NCI-H2196 (cell line): ENCODE data around the gene RABGAP1L.
"Not testable (repeated sequence)": the region's sequence is repeated elsewhere in the genome, so short reads cannot be mapped to it uniquely, and the experiment has no call there.

Experiments
- DNase-seq: peaks from one replicate; lab custom pipeline; 2025; ENCODE audit not compliant: unreplicated experiment; lab: John Stamatoyannopoulos, UW

The RABGAP1L gene

DNA sequence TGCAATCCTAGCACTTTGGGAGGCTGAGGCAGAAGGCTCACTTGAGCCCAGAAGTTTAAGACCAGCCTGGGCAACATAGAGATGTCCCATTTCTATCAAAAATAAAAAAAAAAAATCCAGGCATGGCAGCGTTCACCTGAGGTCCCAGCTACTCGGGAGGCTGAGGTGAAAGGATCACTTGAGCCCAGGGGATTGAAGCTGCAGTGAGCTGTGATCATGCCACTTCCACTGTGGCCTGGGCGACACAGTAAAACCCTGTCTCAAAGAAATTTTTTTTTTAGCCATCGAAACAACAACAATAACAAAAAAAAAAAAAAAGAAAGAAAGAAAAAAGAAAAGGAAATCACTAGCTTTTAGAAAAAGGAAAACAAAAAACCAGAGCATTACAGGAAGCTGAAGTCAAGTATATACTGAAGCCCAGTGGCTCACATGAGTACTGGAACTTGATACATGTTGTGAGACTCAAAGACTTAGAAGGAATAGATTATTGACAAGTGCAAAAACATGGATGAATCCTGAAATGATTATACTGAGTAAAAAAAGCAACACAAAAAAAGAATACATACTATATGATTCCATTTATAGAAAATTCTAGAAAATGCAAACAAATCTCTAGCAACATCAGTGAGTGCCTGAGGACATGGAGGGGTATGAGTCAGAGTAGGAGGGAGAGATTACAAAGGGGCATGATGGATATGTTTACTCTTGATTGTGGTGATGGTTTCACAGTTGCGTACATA, 6.1 kb upstream of the RABGAP1L start:
- no peak for DNase-seq

DNA sequence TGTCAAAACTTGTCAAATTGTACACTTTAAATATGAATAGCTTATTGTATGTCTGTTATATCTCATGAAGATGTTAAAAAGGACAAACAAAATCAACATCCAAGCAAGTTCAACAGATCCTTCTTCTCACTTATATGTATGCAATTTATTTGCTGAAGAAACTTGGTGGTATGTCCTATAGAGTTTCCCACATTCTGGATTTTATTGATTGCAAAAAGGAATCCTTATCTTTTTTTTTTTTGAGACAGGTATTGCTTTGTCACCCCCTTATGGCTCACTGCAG, 5.6 kb upstream of the RABGAP1L start:
- no peak for DNase-seq

DNA sequence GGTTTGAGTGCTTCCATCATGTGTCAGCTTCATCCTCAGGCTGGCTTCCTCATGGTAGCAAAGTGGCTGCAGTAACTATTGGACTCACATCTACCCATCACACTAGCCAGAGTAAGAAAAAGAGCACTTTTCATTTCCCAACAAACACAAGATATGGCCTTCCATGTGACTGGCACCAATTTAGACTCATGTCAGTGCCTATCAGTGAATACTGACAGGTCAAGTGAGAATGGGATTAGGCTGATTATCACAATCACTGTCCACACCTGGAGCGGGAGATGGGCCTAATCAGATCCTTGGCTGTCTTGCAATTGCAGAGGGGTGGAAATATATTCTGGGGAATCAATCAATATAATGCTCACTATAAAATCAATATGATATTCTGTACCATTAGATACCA, 2.9 kb upstream of the RABGAP1L start:
- DNase-seq: no peak

DNA sequence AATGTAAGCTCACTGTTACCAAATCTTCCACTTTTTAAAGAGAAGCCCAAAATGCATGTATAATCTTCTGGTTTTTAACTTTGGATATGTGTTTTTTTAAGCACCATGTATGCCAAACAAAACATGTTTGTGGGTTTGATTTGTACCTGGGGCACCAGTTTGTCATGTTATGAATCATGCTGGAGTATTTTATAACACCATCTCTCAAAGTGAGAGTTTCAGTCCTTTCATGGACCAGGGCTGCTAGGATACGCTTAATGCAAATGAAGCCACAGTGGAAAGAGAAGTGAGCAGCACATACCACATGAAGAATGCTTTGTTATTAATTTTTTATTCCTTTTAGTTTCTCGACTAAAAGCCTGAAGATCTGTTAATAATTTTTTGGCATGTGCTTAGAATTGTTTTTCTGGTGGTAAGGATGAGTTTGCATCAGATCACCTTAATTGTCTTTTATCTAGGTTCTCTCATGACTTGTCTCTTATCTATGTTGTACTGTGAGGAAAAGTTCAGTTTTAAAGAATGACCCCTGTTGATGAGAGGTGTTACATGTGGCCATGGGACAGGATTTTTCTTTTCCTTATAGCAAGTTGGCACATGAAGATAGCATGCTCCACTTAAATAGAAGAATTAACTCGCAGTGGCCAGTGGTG, 2.0 kb upstream of the RABGAP1L start:
- no peak for DNase-seq

DNA sequence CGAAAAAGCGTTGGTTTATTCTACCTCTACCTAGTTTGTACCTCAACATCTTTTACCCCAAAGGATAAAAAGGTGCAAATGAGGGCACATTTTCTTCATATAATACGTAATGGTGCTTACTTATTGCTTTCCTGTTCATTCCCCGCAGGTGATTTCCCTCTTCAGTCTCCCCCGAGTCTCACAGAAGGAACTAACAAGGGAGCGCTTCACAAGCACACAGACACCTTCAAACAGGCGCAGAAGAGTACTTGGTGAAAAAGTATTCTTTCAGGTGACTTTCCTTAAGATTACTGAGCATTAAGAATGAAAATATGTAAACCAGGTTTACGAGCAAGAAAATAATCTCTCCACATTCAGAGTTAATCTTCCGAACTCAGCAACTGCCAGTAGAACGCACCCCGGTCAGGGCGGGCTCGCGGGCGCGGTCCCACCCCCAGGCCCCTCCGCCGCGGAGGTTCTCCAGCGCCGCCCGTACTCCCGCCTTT, 511 bp upstream of the RABGAP1L start:
- DNase-seq: no peak

DNA sequence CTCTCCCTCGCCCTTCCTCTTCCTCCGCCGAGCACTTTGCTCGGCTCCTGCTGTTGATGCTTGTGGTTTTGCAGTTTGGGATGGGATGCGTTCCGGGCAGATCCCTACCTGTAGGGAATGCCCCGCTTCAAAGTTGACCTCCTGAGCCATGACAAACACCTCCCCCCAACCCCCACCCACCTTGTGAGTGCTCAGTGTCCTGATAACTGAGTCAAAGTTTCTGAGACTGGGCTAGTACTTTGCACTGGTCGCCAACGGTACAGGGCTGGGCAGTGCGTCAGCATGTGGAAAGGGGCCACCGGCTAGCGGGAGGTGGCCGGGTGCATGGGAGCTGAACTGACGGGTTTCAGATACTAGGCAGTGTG, 771 bp downstream of the RABGAP1L start:
- no peak for DNase-seq

DNA sequence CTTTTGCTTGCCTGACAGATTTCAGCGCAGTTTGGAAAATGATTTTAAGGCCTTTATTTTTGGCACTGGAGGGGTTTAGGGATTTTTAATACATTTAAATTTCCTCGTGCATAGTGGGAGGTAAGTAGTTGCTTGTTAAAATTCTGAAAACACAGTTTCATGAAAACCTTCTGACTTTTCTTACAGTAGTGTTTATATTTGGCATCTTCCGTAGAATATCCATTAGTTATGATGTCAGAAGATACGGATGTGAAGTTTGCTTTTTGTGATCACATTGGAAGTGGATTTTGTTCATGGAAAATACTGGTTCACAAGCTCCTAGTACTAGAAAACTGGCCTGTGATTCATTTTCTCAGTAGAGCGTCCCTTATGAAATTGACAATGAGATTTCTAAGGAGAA, 1.3 kb downstream of the RABGAP1L start:
- DNase-seq: no peak

DNA sequence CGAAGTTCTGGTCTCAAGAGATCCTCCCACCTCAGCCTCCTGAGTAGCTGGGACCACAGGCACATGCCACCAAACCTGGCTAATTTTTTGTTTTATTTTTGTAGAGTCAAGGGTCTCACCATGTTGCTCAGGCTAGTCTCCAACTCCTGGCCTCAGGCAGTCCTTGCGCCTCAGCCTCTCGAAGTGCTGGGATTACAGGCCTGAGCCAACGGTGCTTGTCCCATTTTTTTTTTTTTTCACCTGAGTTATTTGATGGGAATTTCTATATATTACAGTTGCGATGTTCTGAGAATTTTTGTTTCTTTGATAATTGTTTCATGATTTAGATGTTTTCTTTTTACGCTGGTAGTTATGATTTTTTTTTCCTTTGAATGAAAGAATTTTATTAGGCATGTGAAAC, 2.5 kb downstream of the RABGAP1L start:
- no peak for DNase-seq

DNA sequence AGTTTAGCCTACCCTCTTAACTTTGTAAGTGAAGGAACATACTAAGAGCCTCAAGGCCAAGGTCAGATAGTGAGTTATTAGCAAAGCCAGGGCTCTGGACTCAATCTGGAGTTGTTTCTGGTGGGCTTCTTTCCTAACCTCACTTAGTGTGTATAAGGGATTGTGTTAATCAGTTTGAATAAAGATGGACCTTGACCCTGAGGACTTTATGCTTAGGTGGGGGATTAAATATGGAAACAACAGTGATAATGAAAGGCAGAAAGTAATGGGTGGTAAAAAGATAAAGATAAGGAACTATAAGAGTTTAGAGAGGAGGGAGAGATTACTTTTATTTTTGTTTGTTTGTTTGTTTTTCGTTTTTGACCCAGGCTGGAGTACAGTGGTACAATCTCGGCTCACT, 5.5 kb downstream of the RABGAP1L start:
- no peak for DNase-seq

DNA sequence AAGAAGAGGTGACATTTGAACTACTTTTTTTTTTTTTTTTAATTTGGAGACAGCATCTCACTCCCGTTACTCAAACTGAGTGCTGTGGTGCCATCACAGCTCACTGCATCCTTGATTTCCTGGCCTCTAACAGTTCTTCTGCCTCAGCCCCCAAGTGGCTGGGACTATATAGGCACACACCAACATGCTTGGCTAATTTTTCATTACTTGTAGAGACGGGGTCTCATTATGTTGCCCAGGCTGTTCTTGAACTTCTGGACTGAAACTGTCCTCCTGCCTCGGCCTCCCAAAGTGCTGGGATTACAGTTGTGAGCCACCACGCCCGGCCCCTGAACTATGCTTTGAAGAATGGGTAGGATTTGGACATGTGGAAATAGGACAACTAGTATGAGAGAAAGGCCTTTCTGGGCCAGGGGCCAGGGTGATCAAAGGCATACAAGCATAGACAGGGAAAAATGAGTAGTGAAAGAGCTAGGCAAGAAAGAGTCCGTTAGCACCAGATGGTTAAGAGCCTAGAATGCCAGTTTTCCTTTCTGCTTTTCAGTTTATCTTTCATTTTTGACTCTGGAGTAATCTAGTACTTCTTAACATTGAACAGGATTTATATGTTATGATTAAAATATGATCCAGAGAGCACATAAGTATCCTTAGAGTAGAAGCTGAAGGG, 6.3 kb downstream of the RABGAP1L start:
- DNase-seq: no peak

DNA sequence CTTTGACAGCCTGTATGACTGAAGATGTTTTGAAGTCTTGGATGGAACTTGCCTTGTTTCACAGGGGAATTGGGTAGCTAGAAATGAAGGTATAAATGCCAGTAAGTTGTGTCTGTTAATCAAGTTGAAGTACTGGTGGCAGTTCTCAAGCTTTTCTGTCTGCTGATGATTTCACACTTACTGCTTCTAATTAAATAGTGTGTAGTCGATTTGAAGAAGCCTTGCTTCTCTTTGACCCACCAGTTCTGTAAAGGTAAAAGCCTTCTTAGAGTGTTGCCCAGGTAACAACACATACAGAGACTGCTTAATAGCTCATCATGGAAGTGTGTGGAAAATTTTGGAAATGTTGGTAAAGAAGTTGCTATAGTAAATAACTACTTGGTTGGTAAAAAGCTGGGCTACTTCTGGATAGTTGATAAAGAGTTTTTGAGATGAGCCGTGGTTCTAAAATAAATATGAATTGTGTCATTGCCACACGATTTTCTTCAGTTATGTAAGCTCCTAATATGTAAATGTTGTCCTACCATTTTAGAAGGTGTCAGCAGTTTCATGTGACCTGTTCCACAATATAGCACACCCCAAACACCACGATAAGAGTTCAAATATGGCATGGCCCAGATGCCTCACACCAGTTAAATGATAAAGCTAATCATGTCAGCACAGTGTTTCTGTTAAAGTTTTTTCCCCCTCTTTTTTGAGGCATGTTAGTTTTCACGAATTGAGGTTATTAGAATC, 7.4 kb downstream of the RABGAP1L start:
- DNase-seq: no peak

DNA sequence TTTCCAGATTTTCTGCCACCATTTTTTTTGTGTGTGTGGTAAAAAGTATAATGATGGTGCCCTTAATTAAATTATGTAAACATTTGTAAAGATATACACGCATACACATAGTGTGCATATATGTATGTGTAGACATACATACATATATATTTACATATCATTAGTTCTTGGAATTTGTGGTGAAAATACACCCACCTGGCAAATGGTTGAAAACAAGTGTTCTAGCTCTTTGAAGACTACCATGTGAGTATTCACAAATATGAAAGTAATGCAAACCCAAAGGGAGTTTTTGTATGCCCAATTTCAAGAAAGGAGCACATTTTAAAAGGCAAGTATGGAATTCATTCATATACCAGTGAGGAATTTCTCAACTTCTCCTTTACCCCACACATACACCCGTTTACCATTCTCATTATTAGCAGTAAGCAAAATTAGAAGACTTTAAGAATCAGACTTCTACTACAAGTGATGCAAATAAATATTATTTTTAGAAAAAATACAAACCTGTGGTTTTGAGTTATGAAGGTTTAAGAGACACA, 8.0 kb downstream of the RABGAP1L start:
- no peak for DNase-seq

DNA sequence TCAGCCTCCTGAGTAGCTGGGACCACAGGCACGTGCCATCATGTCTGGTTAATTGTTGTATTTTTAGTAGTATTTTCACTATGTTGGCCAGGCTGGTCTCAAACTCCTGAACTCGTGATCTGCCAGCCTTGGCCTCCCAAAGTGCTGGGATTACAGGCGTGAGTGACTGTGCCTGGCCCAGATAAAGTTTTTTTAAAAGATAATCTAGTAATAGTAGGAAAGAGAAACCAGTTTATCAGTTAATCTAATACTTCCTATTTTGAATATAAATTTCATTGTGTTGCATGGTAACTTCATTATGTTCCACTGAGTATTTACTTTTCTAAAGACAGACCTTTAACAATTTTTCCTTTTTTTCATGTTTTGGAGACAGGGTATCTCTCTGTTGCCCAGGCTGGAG, 10.0 kb downstream of the RABGAP1L start:
- DNase-seq: no peak

DNA sequence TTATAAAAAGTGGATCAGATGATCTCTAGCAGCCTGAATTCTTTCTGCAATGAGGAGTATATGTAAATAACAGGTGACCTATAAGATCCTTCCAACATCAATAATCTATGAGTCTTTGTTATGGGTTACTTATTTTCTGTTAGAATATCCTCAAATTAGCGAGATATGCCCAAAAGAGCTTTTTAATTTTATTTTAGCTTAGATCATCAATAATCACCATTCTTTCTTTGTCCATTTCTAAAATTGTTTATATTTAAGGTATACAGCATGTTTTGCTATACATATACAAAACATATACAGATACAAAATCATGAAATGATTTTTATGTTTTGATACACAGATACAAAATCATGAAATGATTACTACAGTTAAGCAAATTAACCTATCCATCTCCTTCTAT, 11.8 kb downstream of the RABGAP1L start:
- no peak for DNase-seq

DNA sequence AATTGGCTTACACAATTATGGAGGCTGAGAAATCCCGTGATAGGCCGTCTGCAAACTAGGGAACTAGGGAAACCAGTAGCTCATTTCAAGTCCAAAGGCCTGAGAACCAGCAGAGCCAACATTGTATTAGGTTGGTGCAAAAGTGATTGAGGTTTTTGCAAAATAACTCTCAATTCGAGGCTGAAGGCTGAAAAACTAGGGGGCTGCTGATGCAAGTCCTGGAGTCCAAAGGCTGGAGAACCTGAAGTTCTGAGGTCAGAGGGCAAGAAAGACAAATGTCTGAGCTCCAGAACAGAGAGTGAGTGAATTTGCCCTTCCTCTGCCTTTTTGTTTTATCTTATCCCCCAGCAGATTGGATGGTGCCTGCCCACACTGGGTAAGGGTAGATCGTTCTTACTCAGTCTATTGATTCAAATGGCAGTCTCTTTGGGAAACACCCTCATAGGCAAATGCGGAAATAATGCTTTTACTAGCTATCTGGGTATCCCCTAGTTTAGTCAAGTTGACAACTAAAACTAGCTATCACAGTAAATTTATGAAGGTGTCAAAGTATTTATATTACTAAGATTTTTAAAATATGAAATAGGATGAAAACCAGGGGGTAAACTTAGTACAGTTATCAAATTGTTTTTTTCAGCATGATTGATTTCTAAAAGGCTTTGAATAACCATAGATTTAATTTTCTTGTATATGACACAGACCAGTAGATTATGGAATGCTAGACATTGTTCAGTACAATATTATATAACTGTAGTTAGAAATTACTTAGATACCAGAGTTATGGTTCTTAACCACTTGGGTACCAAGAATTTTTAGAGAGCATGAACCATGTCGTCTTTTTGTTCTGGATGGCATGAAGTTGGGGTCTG, 15.4 kb downstream of the RABGAP1L start:
- no peak for DNase-seq

DNA sequence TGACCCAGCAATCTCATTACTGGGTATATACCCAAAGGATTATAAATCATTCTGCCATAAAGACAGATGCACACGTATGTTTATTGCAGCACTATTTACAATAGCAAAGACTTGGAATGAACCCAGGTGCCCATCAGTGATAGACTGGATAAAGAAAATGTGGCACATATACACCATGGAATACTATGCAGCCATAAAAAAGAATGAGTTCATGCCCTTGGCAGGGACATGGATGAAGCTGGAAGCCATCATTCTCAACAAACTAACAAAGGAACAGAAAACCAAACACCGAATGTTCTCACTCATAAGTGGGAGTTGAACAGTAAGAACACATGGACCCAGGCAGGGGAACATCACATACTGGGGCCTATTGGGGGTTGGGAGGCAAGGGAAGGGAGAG, 19.1 kb downstream of the RABGAP1L start:
- DNase-seq: not testable (repeated sequence)

DNA sequence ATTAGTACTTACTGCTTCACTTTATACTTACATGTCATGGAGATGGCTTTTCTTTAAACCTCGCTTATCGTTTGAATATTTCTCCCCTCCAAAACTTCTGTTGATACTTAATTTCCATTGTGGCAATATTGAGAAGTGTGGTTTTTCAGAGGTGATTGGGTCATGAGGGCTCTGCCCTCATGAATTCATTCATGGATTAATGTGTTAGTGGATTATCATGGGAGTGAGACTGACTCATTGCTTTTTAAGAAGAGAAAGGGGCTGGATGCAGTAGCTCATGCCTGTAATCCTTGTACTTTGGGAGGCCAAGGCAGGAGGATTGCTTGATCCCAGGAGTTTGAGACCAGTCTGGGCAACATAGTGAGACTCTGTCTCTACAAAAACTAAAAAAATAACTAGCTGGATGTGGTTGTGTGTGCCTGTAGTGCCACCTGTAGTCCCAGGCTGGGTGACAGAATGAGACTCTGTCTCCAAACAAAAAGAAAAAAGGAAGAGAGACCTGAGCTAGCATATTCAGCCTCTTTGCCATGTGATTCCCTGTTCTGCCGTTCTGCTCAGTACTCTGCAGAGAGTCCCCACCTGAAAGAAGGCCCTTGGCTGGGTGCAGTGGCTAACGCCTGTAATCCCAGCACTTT, 30.2 kb downstream of the RABGAP1L start:
- DNase-seq: no peak

DNA sequence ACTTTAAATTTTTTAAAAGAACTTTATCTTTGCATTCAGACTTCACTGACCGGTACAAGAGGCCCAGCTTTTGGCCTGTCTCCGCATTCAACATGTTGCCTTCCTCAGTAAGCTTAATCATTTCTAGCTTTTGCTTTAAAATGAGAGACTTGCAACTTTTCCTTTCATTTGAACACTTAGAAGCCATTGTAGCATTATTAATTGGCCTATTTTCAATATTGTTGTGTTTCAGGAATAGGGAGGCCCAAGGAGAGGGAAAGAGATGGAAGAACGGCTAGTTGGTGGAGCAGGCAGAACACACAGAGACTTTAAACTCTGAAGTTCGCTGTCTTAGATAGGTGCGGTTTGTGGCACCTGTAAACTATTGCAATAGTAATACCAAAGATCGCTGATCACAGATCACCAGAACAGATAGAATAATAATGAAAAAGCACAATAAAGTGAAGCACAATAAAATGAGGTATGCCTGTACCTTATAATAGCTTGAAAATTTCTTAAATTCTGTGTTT, 31.4 kb downstream of the RABGAP1L start:
- no peak for DNase-seq

DNA sequence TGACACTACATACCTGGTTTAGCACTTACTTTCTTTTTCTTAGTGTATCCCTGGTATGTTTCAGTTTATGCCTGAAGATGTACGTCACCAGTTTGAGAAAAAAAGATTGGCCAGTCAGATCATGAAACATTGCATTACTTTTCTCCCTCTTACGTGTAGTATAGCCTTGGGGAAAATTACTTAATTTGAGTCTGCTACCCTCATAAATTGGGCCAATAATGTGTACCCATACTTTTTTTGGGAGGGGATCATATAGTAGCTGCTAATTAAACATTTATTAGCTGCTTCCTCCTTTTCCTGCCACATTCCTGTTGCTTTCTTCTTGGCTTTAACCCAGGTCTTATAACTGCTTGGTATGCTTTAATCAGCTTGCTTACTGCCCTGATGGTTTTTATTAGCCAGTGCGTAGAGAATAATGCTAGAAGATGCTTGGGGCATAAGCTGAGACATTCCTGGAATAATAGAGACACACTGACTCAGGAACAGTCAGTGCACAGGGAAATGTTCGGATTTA, 32.1 kb downstream of the RABGAP1L start:
- no peak for DNase-seq

DNA sequence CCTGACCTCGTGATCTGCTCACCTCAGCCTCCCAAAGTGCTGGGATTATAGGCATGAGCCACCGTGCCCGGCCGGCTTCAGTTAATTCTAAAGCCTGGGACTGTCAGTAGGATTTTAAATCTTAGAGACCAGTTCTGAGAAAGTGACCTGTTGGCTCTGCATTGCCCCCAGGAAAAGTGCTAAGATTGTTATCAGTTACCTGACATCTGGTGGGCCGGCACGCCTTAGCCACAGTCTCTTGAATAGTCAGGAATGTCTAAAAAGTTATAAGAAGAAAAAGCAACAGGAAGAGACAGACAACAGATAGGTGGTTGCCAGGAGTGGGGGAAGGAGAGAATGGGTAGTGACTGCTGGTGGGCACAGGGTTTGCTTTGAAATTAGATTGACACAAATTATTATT, 35.1 kb downstream of the RABGAP1L start:
- DNase-seq: no peak
